Measurements from ENCODE around the gene KIAA1671.

GRCh38 chr22:24920029-24920428 is 32.5 kb upstream of the KIAA1671 start:
- TF ChIP-seq NCOA1 (IDR thresholded peaks at IDR 0.05; ENCODE audit: low read depth) (no peak), CTCF (IDR thresholded peaks at IDR 0.05 in 2 of 3, conservative IDR thresholded peaks at IDR 0.05 in 1 of 3; ENCODE audit: insufficient read depth in 2 of 3, low read depth in 1 of 3, low read length in 3 of 3) (no peak), ZNF263 (CRISPR knock-in tag; IDR thresholded peaks at IDR 0.05; ENCODE audit: borderline replicate concordance) (no peak), ZNF24 (IDR thresholded peaks at IDR 0.05) (no peak), ESRRA (IDR thresholded peaks at IDR 0.05; ENCODE audit: borderline replicate concordance, low read depth) (no peak), ZNF224 (CRISPR knock-in tag; IDR thresholded peaks at IDR 0.05) (no peak), HDAC6 (IDR thresholded peaks at IDR 0.05; ENCODE audit: low read depth, low read length) (no peak), MAX (CRISPR knock-in tag; IDR thresholded peaks at IDR 0.05) (no peak), ZBTB7A (IDR thresholded peaks at IDR 0.05; ENCODE audit: borderline replicate concordance, control insufficient read depth, low read depth, low read length) (no peak), FOXJ3 (CRISPR knock-in tag; IDR thresholded peaks at IDR 0.05) (no peak), MTA3 (IDR thresholded peaks at IDR 0.05; ENCODE audit: borderline replicate concordance) (no peak)
